Left cardiac atrium (tissue), 2 donors: Measurements from ENCODE around the gene SMG5. TPM values are rescaled to one million over a fixed set of nuclear protein-coding genes. Genes with fewer than 3 reads are reported as not detected.

Source experiments
- total RNA-seq, 2 donors: library from RNA; stranded (reverse); fragmentation: NEBNext Ultra II Directional; extraction: Animal tissue kit (Norgen Biotek cat#: 25700); gene quantifications; one replicate each; pipeline ENCODE4 v1.2.1, GENCODE V29; 2021
- donor health status: DM: no; HTN: yes; CAD: no; lungs with severe emphysema.
- donor health status: DM: yes; HTN: yes; CAD: no.

SMG5 gene
- total RNA-seq, 2 donors from 2014 or later: 65.9 to 66.4 TPM

Other genes with a start within 250 kb of the SMG5 start
- gene UBQLN4, start 229.0 kb downstream of the SMG5 start, total RNA-seq: 10 to 100 TPM; 23.6 to 27.2 TPM
- 10 to 100 TPM; 48.9 to 54.4 TPM for gene LAMTOR2, start 228.0 kb downstream of the SMG5 start, total RNA-seq
- not detected for gene RAB25, start 221.7 kb downstream of the SMG5 start, total RNA-seq
- under 1 TPM; 0.15 to 0.42 TPM for gene MEX3A, start 200.4 kb downstream of the SMG5 start, total RNA-seq
- gene LMNA, start 168.1 kb downstream of the SMG5 start, total RNA-seq: 100 to 1,000 TPM; 264 to 384 TPM
- 1 to 10 TPM; 2.7 to 3.8 TPM for gene SEMA4A, start 129.2 kb downstream of the SMG5 start, total RNA-seq
- gene SLC25A44, start 88.7 kb downstream of the SMG5 start, total RNA-seq: 10 to 100 TPM; 16.0 to 23.1 TPM
- gene PMF1, start 69.8 kb downstream of the SMG5 start, total RNA-seq: 10 to 100 TPM; 47.4 to 62.8 TPM
- under 1 TPM in 1 of 2 donors, not detected in 1; 0.47 TPM for gene BGLAP, start 40.6 kb downstream of the SMG5 start, total RNA-seq
- gene PAQR6, start 34.8 kb downstream of the SMG5 start, total RNA-seq: 1 to 10 TPM in 1 of 2 donors, under 1 TPM in 1; 0.71 to 1.3 TPM
- 1 to 10 TPM; 2.0 to 2.3 TPM for gene TMEM79, start 1.5 kb upstream of the SMG5 start, total RNA-seq
- gene GLMP, start 12.9 kb upstream of the SMG5 start, total RNA-seq: 10 to 100 TPM; 22.7 to 32.2 TPM
- gene VHLL, start 16.5 kb upstream of the SMG5 start, total RNA-seq: not detected
- gene CCT3, start 55.5 kb upstream of the SMG5 start, total RNA-seq: 100 to 1,000 TPM; 125 to 128 TPM
- 1 to 10 TPM in 1 of 2 donors, not detected in 1; 1.0 TPM for gene TSACC, start 55.7 kb upstream of the SMG5 start, total RNA-seq
- not detected for gene RHBG, start 86.4 kb upstream of the SMG5 start, total RNA-seq
- gene MEF2D, start 217.9 kb upstream of the SMG5 start, total RNA-seq: 10 to 100 TPM; 69.0 to 81.7 TPM